HG02759 (cell line): ENCODE data around the gene USP21.
A peak's percentile ranks its signal among the peaks of the same experiment; 100 is the strongest.

Experiments
- ATAC-seq: cut with Tn5 transposase; IDR thresholded peaks from one replicate; pipeline ENCODE4 v1.9.1; 2021; ENCODE audit warnings: mild to moderate bottlenecking, moderate library complexity; ENCODE audit not compliant: unreplicated experiment

USP21 gene

GRCh38 chr1:161192476-161193465 lies 33.5 kb downstream of the USP21 start:
- peak; percentile 61 for ATAC-seq

DNA sequence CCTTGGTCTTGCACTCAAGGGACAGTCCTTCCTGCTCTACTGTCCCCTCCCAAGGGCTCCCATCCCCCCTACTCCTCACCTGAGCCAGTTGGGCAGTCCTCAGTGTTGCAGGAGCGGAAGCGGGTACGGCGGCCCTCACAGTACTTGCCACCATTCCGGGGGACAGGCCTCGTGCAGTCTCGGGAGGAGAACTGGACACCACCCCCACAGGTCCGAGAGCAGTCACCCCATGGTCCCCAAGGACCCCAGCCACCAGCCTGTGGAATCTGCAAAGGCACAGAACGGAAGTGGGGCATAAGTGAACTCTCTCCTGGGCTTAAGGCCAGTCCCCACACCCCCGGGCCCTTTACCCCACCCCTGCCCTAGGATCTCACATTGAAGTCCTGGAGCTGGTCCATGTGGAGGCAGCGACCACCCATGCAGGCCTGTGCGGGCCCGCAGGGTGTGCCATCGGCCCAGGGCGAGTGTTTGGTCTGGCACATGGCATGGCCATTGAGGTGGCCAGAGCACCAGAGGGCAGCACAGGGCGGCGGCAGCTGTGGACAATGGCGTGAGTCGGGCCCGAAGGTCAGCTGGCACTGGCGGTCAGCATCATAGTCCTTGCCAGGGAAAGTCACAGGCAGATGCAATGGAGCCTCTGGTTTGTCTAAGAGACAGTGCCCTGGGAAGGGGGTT lies 34.4 kb downstream of the USP21 start:
- ATAC-seq = no peak

DNA sequence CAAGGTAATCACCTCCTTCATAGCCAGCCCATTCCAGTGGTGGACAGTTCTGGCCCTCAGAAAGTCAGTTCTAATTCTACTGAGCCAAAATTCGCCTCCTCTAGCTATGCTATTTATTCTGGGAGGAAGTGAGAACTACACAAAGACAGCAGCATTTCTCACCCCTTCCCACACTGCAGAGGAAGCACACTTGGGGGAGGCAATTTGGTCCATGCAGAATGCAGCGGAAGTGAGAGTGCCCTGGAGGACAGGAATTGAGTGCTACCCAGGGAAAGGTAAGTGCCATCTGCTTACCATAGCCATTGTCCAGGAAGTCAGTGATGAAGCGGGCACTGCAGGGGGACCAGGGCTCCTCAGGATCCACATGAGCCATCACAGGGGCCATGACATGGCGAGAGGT lies 35.9 kb downstream of the USP21 start:
- ATAC-seq = peak; percentile 66

GRCh38 chr1:161196111-161196510 lies 36.8 kb downstream of the USP21 start:
- no peak for ATAC-seq

DNA sequence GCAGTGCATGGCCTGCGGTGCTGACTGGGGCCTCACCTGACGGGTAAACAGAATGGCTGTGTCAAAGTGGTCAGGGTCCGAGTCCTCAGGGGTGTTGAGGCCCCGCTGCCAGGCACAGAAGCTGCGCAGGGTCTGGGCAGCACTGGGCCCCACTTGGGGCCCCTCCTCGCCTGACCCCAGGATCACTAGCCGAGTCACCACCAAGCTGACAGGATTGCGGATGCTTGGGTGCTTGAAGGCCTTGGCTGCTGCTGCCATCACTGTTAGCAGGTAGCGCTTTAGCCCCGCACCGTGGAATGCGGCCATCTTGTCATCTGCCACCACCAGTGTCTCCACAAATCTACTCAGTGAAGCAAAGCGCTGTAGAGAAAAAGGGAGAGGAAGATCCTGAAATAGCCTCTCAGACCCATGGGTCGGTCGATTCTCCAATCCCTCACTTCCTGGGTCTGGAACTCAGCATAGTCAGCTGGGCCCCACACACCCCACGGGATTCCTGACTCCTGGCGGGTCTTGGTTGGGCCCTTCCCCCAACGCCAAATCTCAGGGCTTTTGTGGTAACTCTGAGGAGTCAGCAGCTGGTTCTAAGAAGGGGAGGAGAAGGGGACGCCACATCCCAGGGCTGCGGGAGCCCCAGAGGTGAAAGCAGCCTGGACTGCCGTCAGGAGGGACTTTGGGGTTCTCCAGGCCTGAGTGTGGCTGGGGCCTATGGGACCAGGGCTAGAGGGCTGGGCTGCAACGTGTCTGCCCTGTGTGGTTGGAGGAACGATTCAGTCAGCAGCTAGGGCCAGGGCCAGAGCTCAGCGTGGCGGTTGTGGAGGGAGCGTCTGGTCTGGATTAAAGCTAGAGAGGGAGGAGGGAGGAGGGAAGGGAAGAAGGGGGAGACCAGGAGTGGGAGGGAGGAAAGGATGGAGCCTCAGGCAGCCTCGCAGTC lies 37.5 kb downstream of the USP21 start:
- no peak for ATAC-seq

DNA sequence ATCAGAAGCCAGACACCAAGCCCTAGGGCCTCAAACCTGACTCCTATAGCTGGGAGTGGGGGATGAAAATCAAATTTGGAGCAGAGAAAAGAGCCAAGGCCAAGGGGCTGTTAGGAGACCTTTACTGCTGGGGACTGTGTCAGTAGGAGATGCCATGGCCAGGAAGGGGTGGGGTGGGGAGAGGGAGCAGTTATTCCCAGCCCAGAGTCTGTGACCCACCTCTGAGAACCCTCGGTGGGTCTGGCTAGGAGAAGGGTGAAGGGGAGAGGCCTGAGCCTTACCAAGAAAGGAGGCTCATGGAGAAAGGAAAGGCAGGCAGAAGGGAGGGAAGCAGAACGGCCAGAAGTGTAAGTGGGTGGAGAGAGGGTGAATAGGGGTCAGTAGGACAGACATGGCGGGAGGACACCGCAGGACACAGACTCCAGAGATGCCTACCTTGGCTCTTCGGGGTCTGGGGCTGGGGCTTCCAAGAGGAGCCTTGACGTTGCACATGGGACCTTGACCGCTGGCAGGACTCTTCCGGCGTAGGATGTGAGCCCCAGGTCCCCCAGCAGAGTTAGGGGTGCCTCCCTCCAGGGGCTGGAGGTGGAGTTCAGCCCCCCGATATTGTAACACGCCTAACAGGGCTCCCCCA lies 38.4 kb downstream of the USP21 start:
- ATAC-seq = no peak

- ATAC-seq = no peak
Observed at GRCh38 chr1:161198194-161198896, 39.0 kb downstream of the USP21 start.

DNA sequence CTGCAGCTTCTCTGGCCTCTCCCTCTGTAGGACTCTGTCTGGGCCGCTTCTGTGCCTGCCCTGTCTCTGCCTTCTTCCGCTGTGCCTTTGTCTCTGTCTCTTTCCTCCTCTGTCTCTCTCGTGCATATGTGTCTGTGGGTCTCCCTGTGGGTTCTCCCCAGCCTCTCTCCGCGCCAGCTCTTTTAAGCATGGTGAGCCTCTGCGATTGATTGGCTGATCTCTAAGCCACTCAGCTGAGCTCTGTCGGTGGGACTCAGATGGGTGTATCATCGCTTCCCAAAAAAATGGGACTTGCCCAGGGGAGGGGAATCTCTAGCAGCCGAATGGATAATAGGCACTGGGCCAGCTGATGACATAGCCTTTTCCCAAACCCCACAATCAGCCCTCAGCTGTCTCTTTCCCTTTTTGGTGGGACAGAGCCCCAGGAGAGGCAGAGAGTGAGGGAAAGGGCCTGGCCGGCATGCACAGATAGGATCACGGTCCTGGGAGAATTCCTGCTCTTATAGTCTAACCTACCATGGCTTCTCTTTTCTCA lies 39.7 kb downstream of the USP21 start, which contains the start of gene ADAMTS4:
ADAMTS4 (minus strand) TSS at position 158 of the 535 bp plus-strand sequence. CDS start 427 bp downstream, outside the sequence.
- ATAC-seq = no peak

DNA sequence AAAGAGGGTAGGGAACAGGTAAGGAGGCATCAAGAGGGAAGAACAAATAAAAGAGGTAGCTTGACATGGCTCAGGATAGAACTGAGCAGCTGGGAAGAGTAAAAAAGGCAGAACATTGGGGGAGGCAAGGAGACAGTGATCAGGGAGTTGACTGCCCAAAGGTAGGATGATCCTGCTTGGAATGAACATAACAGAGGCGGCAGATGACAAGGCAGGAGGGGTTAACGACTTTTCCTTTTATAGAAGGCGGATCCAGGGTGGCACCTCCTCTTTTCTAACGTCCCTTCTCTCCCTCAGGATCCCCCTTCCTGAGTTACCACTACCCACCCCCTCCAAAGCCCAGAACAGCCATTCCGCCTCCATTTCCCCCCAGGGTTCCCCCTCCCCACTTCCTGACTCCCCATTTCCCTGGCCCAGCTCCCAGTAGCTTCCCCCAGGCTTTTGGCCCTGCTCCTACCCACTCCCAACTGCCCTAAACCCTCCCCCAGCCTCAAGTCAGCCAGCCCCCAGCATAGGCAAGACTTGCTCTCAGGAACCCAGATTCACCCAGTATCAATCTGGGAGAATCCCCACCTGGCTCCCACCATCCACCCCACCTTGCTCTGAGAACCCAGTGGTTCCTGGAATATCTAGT lies 40.3 kb downstream of the USP21 start:
- ATAC-seq = no peak

- no peak for ATAC-seq
Observed at GRCh38 chr1:161200421-161200991, 41.2 kb downstream of the USP21 start.

GRCh38 chr1:161200992-161201835 lies 41.9 kb downstream of the USP21 start:
- ATAC-seq = no peak

DNA sequence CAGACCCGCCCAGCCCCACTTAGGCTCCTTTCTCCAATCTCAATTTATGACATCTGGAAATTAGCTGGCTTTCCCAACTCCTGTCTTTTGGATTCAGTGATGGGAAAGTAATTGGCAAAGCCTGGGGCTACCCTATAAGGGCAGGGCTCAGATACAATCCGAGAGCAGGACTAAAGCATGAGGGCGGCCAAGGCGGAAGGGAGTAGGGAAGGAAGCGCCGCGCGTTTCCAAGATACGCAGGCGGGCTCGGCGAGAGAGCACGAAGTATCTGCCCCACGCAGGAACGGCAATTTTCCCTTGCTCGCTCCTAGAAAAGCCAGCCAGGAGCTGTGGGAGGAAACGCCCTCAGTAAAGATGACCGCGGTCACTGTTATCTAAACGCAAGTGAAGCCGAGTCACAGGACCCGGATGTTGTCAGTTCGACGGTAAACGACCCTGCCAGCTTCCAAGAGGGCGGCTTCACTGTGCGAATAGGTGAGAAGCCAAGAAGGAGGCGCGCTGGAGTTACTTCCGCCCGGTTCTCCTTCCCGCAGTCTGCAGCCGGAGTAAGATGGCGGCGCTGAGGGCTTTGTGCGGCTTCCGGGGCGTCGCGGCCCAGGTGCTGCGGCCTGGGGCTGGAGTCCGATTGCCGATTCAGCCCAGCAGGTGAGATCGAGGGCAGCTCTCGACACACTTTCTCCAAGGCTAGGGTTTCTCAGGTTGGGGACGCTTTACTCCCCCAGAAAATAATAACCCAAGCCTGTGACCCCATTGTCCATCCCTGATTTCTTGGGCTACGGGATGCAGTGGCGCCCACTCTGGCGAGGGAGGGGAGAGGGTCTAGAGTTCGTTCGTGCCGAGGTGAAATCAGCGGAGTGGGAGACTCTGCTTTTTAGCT lies 42.8 kb downstream of the USP21 start, which contains the start of gene NDUFS2:
NDUFS2 (plus strand) TSS at position 532 of the 877 bp plus-strand sequence; CDS start at position 551, 19 bp downstream.
- ATAC-seq = peak; percentile 97

GRCh38 chr1:161206411-161207140 lies 47.3 kb downstream of the USP21 start:
- ATAC-seq = no peak

- ATAC-seq = no peak
Observed at GRCh38 chr1:161207173-161207572, 47.9 kb downstream of the USP21 start.

DNA sequence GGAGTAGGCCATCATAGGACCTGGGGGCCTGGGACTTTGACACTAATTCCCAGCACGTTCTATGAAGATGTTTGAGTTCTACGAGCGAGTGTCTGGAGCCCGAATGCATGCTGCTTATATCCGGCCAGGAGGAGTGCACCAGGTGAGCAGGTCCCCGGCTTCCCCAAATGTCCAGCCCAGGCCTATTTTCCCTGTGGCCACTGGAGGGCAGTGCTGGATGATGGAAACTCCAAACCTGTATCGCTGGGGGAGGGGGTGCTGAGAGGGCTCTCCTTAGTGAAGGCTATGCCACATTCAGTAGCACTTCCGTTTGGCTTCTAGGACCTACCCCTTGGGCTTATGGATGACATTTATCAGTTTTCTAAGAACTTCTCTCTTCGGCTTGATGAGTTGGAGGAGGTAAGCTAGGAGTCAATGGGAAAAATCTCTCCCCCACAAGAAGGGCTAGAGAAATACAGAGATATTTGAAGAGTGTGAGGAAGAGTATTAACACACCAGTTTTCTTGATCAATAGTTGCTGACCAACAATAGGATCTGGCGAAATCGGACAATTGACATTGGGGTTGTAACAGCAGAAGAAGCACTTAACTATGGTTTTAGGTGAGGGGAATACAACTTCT lies 50.6 kb downstream of the USP21 start:
- peak; percentile 53 for ATAC-seq
